Measurements from ENCODE around the gene KDM1B.

The KDM1B gene

DNA sequence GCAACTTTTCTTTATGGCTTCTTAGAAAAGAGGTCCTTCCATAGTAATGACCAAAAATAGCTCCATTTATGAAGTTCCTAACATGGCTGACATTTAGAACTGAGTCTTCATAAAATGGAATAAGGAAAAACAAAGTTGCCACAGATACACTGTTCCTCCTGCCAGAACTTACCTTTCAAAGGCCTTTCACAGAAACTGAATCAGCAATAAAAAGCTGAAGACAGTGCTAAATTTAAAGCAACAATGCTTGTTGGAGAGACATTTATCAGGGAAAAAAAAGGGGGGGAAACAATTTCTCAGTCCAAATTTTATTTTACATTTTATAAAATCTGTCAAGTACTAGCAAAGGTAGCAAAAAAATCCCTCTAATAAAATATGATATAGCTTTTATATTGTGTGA is 91.8 kb downstream of the KDM1B start:
- no peak overlapping the region for H3K4me2 ChIP-seq
- no peak overlapping the region for H3K27ac ChIP-seq
- no peak overlapping the region for H3K4me3 ChIP-seq
- no peak overlapping the region for H3K9ac ChIP-seq
- H4K20me1 ChIP-seq, result peaks cover 65% of the 10 kb centered on the region
- H3K4me1 ChIP-seq, result no peaks in the 10 kb centered on the region
- peaks cover 92% of the 10 kb centered on the region for H3K36me3 ChIP-seq
- no peaks in the 10 kb centered on the region for H3K27me3 ChIP-seq
- TF ChIP-seq Cebpa-rat (IDR thresholded peaks at IDR 0.05), result no peak
- no peaks in the 10 kb centered on the region for H3K9me3 ChIP-seq

DNA sequence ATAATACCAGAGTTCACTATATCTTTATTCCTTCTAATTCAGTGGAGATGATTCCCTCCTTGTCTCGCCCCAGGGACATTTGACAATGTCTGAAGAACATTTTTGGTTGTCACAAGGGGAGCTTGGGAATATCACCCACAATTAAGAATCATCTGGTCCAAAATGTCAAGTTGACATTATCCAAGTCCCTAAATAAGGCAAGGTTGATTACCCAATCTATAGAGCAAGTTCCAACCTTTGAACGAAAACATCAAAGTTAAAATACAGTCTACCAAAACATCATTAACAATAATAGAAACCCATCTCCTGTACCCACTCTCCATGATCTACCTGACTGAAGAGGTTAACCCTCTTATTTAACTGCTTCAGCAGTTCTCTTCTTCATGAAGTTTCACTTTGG is 93.5 kb downstream of the KDM1B start:
- peaks cover 78% of the 10 kb centered on the region for H4K20me1 ChIP-seq
- peaks cover 92% of the 10 kb centered on the region for H3K36me3 ChIP-seq
- H3K4me2 ChIP-seq, result no peak overlapping the region

DNA sequence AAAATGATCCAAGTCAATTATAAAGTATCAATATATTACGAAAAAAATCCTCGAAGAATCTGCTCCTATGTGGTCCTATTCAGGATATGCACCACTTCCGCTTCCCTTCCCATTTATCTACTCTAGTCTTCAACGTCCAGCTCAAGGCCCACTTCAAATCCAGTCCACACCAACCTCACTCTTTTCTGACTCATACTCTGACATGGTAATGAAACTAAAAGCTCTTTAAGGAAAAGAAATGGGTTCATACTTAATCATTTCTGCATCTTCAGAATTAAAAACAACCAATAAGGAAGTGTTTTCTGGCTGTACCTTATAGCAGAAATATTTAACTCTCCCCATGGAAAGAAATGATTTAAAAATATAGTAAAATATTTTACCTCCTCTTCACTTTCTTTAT is 94.0 kb downstream of the KDM1B start:
- no peak overlapping the region for H3K9ac ChIP-seq
- H3K4me1 ChIP-seq, result no peaks in the 10 kb centered on the region
- no peaks in the 10 kb centered on the region for H3K9me3 ChIP-seq
- no peaks in the 10 kb centered on the region for H3K27me3 ChIP-seq
- H3K4me2 ChIP-seq, result no peak overlapping the region
- TF ChIP-seq Cebpa-rat (IDR thresholded peaks at IDR 0.05), result no peak
- peaks cover 84% of the 10 kb centered on the region for H4K20me1 ChIP-seq
- H3K27ac ChIP-seq, result no peak overlapping the region
- H3K36me3 ChIP-seq, result peaks cover 92% of the 10 kb centered on the region
- no peak overlapping the region for H3K4me3 ChIP-seq

More for the DNA sequence above, 93.5 kb downstream of the KDM1B start:
- Histone ChIP-seq H3K9ac (no peak overlapping the region), H3K27ac (no peak overlapping the region), H3K27me3 (no peaks in the 10 kb centered on the region), H3K4me1 (no peaks in the 10 kb centered on the region), H3K4me3 (no peak overlapping the region), H3K9me3 (no peaks in the 10 kb centered on the region)
- TF ChIP-seq Cebpa-rat (IDR thresholded peaks at IDR 0.05), result no peak

DNA sequence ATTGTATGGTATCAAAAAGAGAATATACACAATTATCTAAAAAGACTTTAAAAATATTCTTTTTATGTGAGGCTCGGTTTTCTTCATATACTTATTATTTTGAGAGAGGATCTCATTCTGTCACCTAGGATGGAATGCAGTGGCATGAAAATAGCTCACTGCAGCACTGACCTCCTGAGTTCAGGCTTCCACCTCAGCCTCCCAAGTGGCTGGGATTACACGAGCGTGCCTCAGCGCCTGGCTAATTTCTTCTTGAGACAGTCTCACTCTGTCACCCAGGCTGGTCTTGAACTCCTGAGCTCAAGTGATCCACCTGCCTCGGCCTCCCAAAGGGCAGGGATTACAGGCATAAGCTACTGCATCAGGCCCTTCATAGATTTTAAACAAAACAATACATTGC is 98.4 kb downstream of the KDM1B start:
- H3K9me3 ChIP-seq, result no peaks in the 10 kb centered on the region
- H3K27ac ChIP-seq, result no peak overlapping the region
- H3K4me1 ChIP-seq, result no peaks in the 10 kb centered on the region
- H3K4me2 ChIP-seq, result no peak overlapping the region
- H3K36me3 ChIP-seq, result peaks cover 98% of the 10 kb centered on the region
- no peak overlapping the region for H3K4me3 ChIP-seq
- no peak for TF ChIP-seq Cebpa-rat (IDR thresholded peaks at IDR 0.05)
- peaks cover 98% of the 10 kb centered on the region for H4K20me1 ChIP-seq
- no peaks in the 10 kb centered on the region for H3K27me3 ChIP-seq
- no peak overlapping the region for H3K9ac ChIP-seq

- Histone ChIP-seq H3K27me3 (no peaks in the 10 kb centered on the region), H3K4me1 (peaks cover 3% of the 10 kb centered on the region), H3K4me2 (no peak overlapping the region), H3K4me3 (no peak overlapping the region), H3K9me3 (no peaks in the 10 kb centered on the region), H3K9ac (no peak overlapping the region), H4K20me1 (peaks cover 98% of the 10 kb centered on the region), H3K36me3 (peaks cover 97% of the 10 kb centered on the region), H3K27ac (no peak overlapping the region)
- no peak for TF ChIP-seq Cebpa-rat (IDR thresholded peaks at IDR 0.05)
Observed at GRCh38 chr6:18254793-18255192, 99.6 kb downstream of the KDM1B start.

DNA sequence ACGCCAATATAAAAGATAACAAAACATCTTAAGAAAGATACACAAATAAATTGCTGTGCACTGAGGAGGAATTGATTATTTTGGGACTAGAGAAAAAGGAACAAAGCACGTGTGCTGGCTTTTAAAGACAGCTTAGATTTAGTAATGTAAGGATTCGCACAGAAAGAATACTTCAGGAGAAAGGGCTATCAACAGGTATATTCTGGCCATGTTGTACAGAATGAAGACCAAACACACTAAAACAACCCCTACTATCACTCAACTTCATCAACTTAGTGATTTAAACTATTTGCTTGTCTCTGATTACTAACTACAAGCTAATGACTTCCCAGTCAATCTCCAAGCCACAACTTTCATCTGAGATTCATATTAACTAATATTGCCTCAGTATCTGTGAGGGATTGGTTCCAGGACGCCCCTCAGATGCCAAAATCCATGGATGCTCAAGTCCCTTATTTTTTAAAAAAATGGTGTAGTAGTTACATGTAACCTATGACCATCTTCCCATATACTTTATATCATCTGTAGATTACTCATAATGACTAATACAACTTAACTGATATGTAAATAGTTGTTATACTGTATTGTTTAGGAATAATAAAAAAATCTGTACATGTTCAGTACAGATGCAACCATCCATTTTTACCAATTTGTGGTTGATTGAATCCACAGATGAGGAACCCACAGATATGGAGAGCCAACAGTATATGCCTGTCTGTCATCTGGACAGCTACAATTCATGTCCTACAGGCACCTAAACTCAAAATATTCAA is 104.6 kb downstream of the KDM1B start:
- Histone ChIP-seq H4K20me1 (peaks cover 82% of the 10 kb centered on the region), H3K27ac (no peak overlapping the region), H3K27me3 (no peaks in the 10 kb centered on the region), H3K4me3 (no peak overlapping the region), H3K4me1 (peaks cover 34% of the 10 kb centered on the region), H3K9me3 (no peaks in the 10 kb centered on the region), H3K36me3 (peaks cover 69% of the 10 kb centered on the region), H3K9ac (no peak overlapping the region), H3K4me2 (peak overlapping the region; percentile 89)
- no peak for TF ChIP-seq Cebpa-rat (IDR thresholded peaks at IDR 0.05)

DNA sequence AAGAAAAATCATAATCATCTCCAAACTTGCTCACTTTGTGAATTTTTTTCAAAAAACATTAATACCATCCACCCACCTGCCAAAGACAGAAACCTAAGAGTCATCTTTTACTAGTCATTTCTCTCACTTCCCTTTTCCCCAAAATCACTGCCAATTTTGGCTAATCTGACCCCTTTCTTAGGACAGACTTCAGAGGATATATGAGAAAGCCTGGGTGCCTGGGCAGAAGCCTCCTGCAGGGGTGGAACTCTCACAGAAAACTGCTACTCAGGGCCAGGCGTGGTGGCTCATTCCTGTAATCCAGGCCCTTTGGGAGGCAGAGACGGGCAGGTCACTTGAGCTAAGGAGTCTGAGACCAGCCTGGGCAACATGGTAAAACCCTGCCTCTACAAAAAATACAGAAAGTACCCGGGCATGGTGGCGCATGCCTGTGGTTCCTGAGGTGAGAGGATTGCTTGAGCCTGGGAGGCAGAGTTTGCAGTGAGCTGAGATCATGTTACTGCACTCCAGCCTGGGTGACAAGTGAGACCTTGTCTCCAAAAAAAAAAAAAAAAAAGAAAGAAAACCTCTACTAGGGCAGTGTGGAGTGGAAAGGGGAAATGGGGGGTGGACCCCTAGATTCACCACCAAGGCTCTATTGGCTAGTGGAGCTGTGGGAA is 105.4 kb downstream of the KDM1B start:
- Histone ChIP-seq H3K4me2 (peak overlapping the region; percentile 89), H3K9ac (peak overlapping the region; percentile 16; the same call in 1 of the 2 replicates), H3K36me3 (peaks cover 62% of the 10 kb centered on the region), H3K27me3 (no peaks in the 10 kb centered on the region), H4K20me1 (peaks cover 75% of the 10 kb centered on the region), H3K4me1 (peaks cover 41% of the 10 kb centered on the region), H3K9me3 (peaks cover 2% of the 10 kb centered on the region), H3K27ac (peak overlapping the region; percentile 16; the same call in 1 of the 2 replicates), H3K4me3 (0 out of 2 replicates have a peak overlapping the region, but pooled peaks have one; percentile 4)
- TF ChIP-seq Cebpa-rat (IDR thresholded peaks at IDR 0.05), result no peak

GRCh38 chr6:18261877-18262276 is 106.7 kb downstream of the KDM1B start:
- Histone ChIP-seq H3K4me2 (peak overlapping the region; percentile 89), H3K27ac (0 out of 2 replicates have a peak overlapping the region, but pooled peaks have one; percentile 5), H4K20me1 (peaks cover 63% of the 10 kb centered on the region)

GRCh38 chr6:18262702-18263417 is 107.6 kb downstream of the KDM1B start:
- Histone ChIP-seq H3K27ac (peak overlapping the region; percentile 98), H3K36me3 (peaks cover 39% of the 10 kb centered on the region), H3K4me2 (peak overlapping the region; percentile 89), H3K4me1 (peaks cover 42% of the 10 kb centered on the region), H3K27me3 (no peaks in the 10 kb centered on the region), H3K9me3 (peaks cover 18% of the 10 kb centered on the region), H3K4me3 (peak overlapping the region; percentile 96), H4K20me1 (peaks cover 53% of the 10 kb centered on the region), H3K9ac (peak overlapping the region; percentile 98)
- TF ChIP-seq Cebpa-rat (IDR thresholded peaks at IDR 0.05), result no peak

More at GRCh38 chr6:18261877-18262276, 106.7 kb downstream of the KDM1B start:
- H3K4me1 ChIP-seq, result peaks cover 42% of the 10 kb centered on the region
- H3K27me3 ChIP-seq, result no peaks in the 10 kb centered on the region
- peaks cover 15% of the 10 kb centered on the region for H3K9me3 ChIP-seq
- TF ChIP-seq Cebpa-rat (IDR thresholded peaks at IDR 0.05), result no peak
- H3K9ac ChIP-seq, result peak overlapping the region; percentile 16; the same call in 1 of the 2 replicates
- H3K4me3 ChIP-seq, result peak overlapping the region; percentile 96
- peaks cover 49% of the 10 kb centered on the region for H3K36me3 ChIP-seq
